T-helper 2 cell treated with Interferon-gamma antibody and Interleukin-4, amounts not matched to agents 5 μg/mL and 100 μg/mL, for 36 hours (primary cell): ENCODE data around the gene FZD4.
"Not testable (repeated sequence)": the region's sequence is repeated elsewhere in the genome, so short reads cannot be mapped to it uniquely, and the experiment has no call there.

Experiments used
- DNase-seq: peaks from one replicate; pipeline ENCODE4 v3.0.0; 2021; ENCODE audit warnings: low spot score
- H3K27ac Mint-ChIP-seq: one replicate; pipeline ENCODE4 v1.8.0; 2021; ENCODE audit warnings: mild to moderate bottlenecking, mixed read lengths
- H3K27me3 Mint-ChIP-seq: one replicate; pipeline ENCODE4 v1.8.0; 2021; ENCODE audit warnings: low read depth, mixed read lengths
- H3K36me3 Mint-ChIP-seq: one replicate; pipeline ENCODE4 v1.8.0; 2021; ENCODE audit warnings: low read depth, mixed read lengths
- H3K4me1 Mint-ChIP-seq: one replicate; pipeline ENCODE4 v1.8.0; 2021; ENCODE audit warnings: low read depth, mixed read lengths
- H3K4me3 Mint-ChIP-seq: one replicate; pipeline ENCODE4 v1.8.0; 2022; ENCODE audit warnings: mild to moderate bottlenecking, moderate library complexity, mixed read lengths
- H3K9me3 Mint-ChIP-seq: one replicate; pipeline ENCODE4 v1.8.0; 2021; ENCODE audit warnings: mixed read lengths

The FZD4 gene

GRCh38 chr11:86918973-86919372 is 36.2 kb downstream of the FZD4 start:
- DNase-seq = no peak
- Mint-ChIP-seq H3K4me3 (no peak overlapping the region), H3K4me1 (peaks cover 6% of the 10 kb centered on the region), H3K9me3 (no peaks in the 10 kb centered on the region), H3K27ac (no peak overlapping the region), H3K27me3 (peaks cover 2% of the 10 kb centered on the region), H3K36me3 (no peaks in the 10 kb centered on the region)

GRCh38 chr11:86918496-86918895 is 36.7 kb downstream of the FZD4 start:
- H3K36me3 Mint-ChIP-seq = no peaks in the 10 kb centered on the region
- peaks cover 6% of the 10 kb centered on the region for H3K4me1 Mint-ChIP-seq
- peaks cover 3% of the 10 kb centered on the region for H3K27me3 Mint-ChIP-seq
- no peak overlapping the region for H3K4me3 Mint-ChIP-seq
- H3K27ac Mint-ChIP-seq = no peak overlapping the region
- no peaks in the 10 kb centered on the region for H3K9me3 Mint-ChIP-seq
- DNase-seq = no peak

GRCh38 chr11:86917589-86917988 is 37.6 kb downstream of the FZD4 start:
- DNase-seq = no peak
- Mint-ChIP-seq H3K27ac (no peak overlapping the region), H3K27me3 (peaks cover 12% of the 10 kb centered on the region), H3K36me3 (no peaks in the 10 kb centered on the region), H3K9me3 (no peaks in the 10 kb centered on the region), H3K4me3 (no peak overlapping the region), H3K4me1 (peaks cover 6% of the 10 kb centered on the region)

- Mint-ChIP-seq H3K27me3 (peaks cover 18% of the 10 kb centered on the region), H3K9me3 (no peaks in the 10 kb centered on the region), H3K36me3 (no peaks in the 10 kb centered on the region), H3K4me1 (peaks cover 6% of the 10 kb centered on the region), H3K27ac (no peak overlapping the region), H3K4me3 (no peak overlapping the region)
- no peak for DNase-seq
These were observed 38.9 kb downstream of the FZD4 start for GRCh38 chr11:86916330-86916729.

- H3K27ac Mint-ChIP-seq, H3K4me3 Mint-ChIP-seq, DNase-seq, H3K36me3 Mint-ChIP-seq, H3K9me3 Mint-ChIP-seq, H3K4me1 Mint-ChIP-seq: not testable (repeated sequence)
- H3K27me3 Mint-ChIP-seq = peaks cover 19% of the 10 kb centered on the region
These were observed 39.3 kb downstream of the FZD4 start for GRCh38 chr11:86915850-86916249.

GRCh38 chr11:86914865-86915519 is 40.2 kb downstream of the FZD4 start:
- Mint-ChIP-seq H3K4me1 (peaks cover 6% of the 10 kb centered on the region), H3K9me3 (no peaks in the 10 kb centered on the region), H3K27ac (no peak overlapping the region), H3K36me3 (no peaks in the 10 kb centered on the region), H3K27me3 (peaks cover 19% of the 10 kb centered on the region), H3K4me3 (no peak overlapping the region)
- DNase-seq = no peak

GRCh38 chr11:86912238-86912637 is 43.0 kb downstream of the FZD4 start:
- Mint-ChIP-seq H3K27ac (no peak overlapping the region), H3K4me3 (no peak overlapping the region)
- no peak for DNase-seq

GRCh38 chr11:86910592-86910991 is 44.6 kb downstream of the FZD4 start:
- no peak for DNase-seq
- Mint-ChIP-seq H3K27me3 (peaks cover 19% of the 10 kb centered on the region), H3K4me3 (no peak overlapping the region), H3K27ac (no peak overlapping the region), H3K36me3 (no peaks in the 10 kb centered on the region), H3K4me1 (no peaks in the 10 kb centered on the region), H3K9me3 (no peaks in the 10 kb centered on the region)

More at GRCh38 chr11:86912238-86912637, 43.0 kb downstream of the FZD4 start:
- H3K27me3 Mint-ChIP-seq = peaks cover 19% of the 10 kb centered on the region
- no peaks in the 10 kb centered on the region for H3K9me3 Mint-ChIP-seq
- no peaks in the 10 kb centered on the region for H3K36me3 Mint-ChIP-seq
- H3K4me1 Mint-ChIP-seq = peaks cover 6% of the 10 kb centered on the region

- no peaks in the 10 kb centered on the region for H3K27me3 Mint-ChIP-seq
- no peak overlapping the region for H3K4me3 Mint-ChIP-seq
- DNase-seq = no peak
- H3K9me3 Mint-ChIP-seq = no peaks in the 10 kb centered on the region
- no peaks in the 10 kb centered on the region for H3K4me1 Mint-ChIP-seq
- no peak overlapping the region for H3K27ac Mint-ChIP-seq
- H3K36me3 Mint-ChIP-seq = no peaks in the 10 kb centered on the region
These were observed 49.0 kb downstream of the FZD4 start for GRCh38 chr11:86906198-86906597.

GRCh38 chr11:86905252-86905651 is 49.9 kb downstream of the FZD4 start:
- Mint-ChIP-seq H3K9me3 (no peaks in the 10 kb centered on the region), H3K4me1 (no peaks in the 10 kb centered on the region), H3K27me3 (no peaks in the 10 kb centered on the region), H3K36me3 (no peaks in the 10 kb centered on the region), H3K4me3 (no peak overlapping the region), H3K27ac (no peak overlapping the region)
- DNase-seq = no peak

GRCh38 chr11:86904001-86904400 is 51.2 kb downstream of the FZD4 start:
- Mint-ChIP-seq H3K27me3 (no peaks in the 10 kb centered on the region), H3K36me3 (no peaks in the 10 kb centered on the region), H3K4me3 (no peak overlapping the region), H3K27ac (no peak overlapping the region), H3K9me3 (no peaks in the 10 kb centered on the region), H3K4me1 (no peaks in the 10 kb centered on the region)
- no peak for DNase-seq

- no peaks in the 10 kb centered on the region for H3K36me3 Mint-ChIP-seq
- DNase-seq = no peak
These were observed 52.9 kb downstream of the FZD4 start for GRCh38 chr11:86902345-86902744.

GRCh38 chr11:86901599-86901998 is 53.6 kb downstream of the FZD4 start:
- Mint-ChIP-seq H3K36me3 (no peaks in the 10 kb centered on the region), H3K27me3 (peaks cover 5% of the 10 kb centered on the region)

More at GRCh38 chr11:86902345-86902744, 52.9 kb downstream of the FZD4 start:
- no peak overlapping the region for H3K27ac Mint-ChIP-seq
- peaks cover 5% of the 10 kb centered on the region for H3K27me3 Mint-ChIP-seq
- no peaks in the 10 kb centered on the region for H3K4me1 Mint-ChIP-seq
- no peaks in the 10 kb centered on the region for H3K9me3 Mint-ChIP-seq
- no peak overlapping the region for H3K4me3 Mint-ChIP-seq

GRCh38 chr11:86900162-86900561 is 55.0 kb downstream of the FZD4 start:
- H3K27me3 Mint-ChIP-seq = peaks cover 9% of the 10 kb centered on the region
- no peak for DNase-seq

More at GRCh38 chr11:86901599-86901998, 53.6 kb downstream of the FZD4 start:
- no peak overlapping the region for H3K27ac Mint-ChIP-seq
- no peaks in the 10 kb centered on the region for H3K9me3 Mint-ChIP-seq
- no peaks in the 10 kb centered on the region for H3K4me1 Mint-ChIP-seq
- no peak overlapping the region for H3K4me3 Mint-ChIP-seq
- no peak for DNase-seq

GRCh38 chr11:86898689-86899088 is 56.5 kb downstream of the FZD4 start:
- Mint-ChIP-seq H3K4me3 (no peak overlapping the region), H3K36me3 (no peaks in the 10 kb centered on the region), H3K9me3 (no peaks in the 10 kb centered on the region), H3K27ac (no peak overlapping the region), H3K4me1 (no peaks in the 10 kb centered on the region), H3K27me3 (peaks cover 9% of the 10 kb centered on the region)
- DNase-seq = no peak

More at GRCh38 chr11:86900162-86900561, 55.0 kb downstream of the FZD4 start:
- Mint-ChIP-seq H3K4me3 (no peak overlapping the region), H3K4me1 (no peaks in the 10 kb centered on the region), H3K27ac (no peak overlapping the region), H3K36me3 (no peaks in the 10 kb centered on the region), H3K9me3 (no peaks in the 10 kb centered on the region)
